Brain microvascular endothelial cell (primary cell): Measurements from ENCODE around the gene OPRM1.

ENCODE experiments used
- DNase-seq: peaks from one replicate; pipeline ENCODE4 v3.0.0-alpha.2; 2020
- H3K27ac ChIP-seq: fragments of 250-450 bp; sonication (Bioruptor Pico); 2 replicates; pipeline ENCODE4 v1.5.1; 2020; ENCODE audit warnings: mild to moderate bottlenecking, moderate library complexity
- H3K27me3 ChIP-seq: fragments of 250-450 bp; sonication (Bioruptor Pico); replicated peaks from 2 replicates; pipeline ENCODE4 v1.5.1; 2020; ENCODE audit warnings: mild to moderate bottlenecking
- H3K36me3 ChIP-seq: fragments of 250-450 bp; sonication (Bioruptor Pico); replicated peaks from 2 replicates; pipeline ENCODE4 v1.5.1; 2020; ENCODE audit warnings: mild to moderate bottlenecking
- H3K4me3 ChIP-seq: 2 replicates; pipeline ENCODE4 v1.5.1; 2011; ENCODE audit warnings: low read depth, mild to moderate bottlenecking, control low read depth, low read length, moderate library complexity
- CTCF ChIP-seq: IDR thresholded peaks from 2 replicates; pipeline ENCODE4 v1.5.1; 2011; ENCODE audit warnings: low read depth, mild to moderate bottlenecking, moderate library complexity, low read length, control low read depth, inconsistent platforms; ENCODE audit errors: missing control alignments
- in situ Hi-C: cut with HindIII; loops from 2 replicates; pipeline ENCODE4 v1.10.0; 2017; ENCODE audit warnings: low sequenced_read_pairs, low pct_ligation_motif_present

Gene OPRM1

GRCh38 chr6:154001494-154002285 is 37.4 kb upstream of the OPRM1 start:
- Histone ChIP-seq H3K36me3 (no peaks in the 10 kb centered on the region), H3K27ac (no peak overlapping the region), H3K4me3 (no peak overlapping the region), H3K27me3 (no peaks in the 10 kb centered on the region)
- in situ Hi-C loops: no loop called here
- no peak for DNase-seq
- no peak for TF ChIP-seq CTCF

GRCh38 chr6:154002894-154003293 is 36.1 kb upstream of the OPRM1 start:
- in situ Hi-C loops: no loop called here
- no peak for TF ChIP-seq CTCF
- Histone ChIP-seq H3K36me3 (no peaks in the 10 kb centered on the region), H3K27ac (no peak overlapping the region), H3K27me3 (no peaks in the 10 kb centered on the region), H3K4me3 (no peak overlapping the region)
- DNase-seq: no peak

- no peak for DNase-seq
- in situ Hi-C loops: no loop called here
- TF ChIP-seq CTCF: no peak
- H3K27ac ChIP-seq: no peak overlapping the region
- H3K36me3 ChIP-seq: no peaks in the 10 kb centered on the region
- no peaks in the 10 kb centered on the region for H3K27me3 ChIP-seq
- H3K4me3 ChIP-seq: no peak overlapping the region
These were observed 28.7 kb upstream of the OPRM1 start for GRCh38 chr6:154010371-154010770.

- Histone ChIP-seq H3K27me3 (no peaks in the 10 kb centered on the region), H3K4me3 (no peak overlapping the region), H3K27ac (no peak overlapping the region), H3K36me3 (no peaks in the 10 kb centered on the region)
- no peak for DNase-seq
- no peak for TF ChIP-seq CTCF
- in situ Hi-C loops: no loop called here
These were observed 26.2 kb upstream of the OPRM1 start for GRCh38 chr6:154012852-154013251.

- in situ Hi-C loops: no loop called here
- DNase-seq: no peak
- H3K27me3 ChIP-seq: no peaks in the 10 kb centered on the region
- TF ChIP-seq CTCF: no peak
- no peak overlapping the region for H3K4me3 ChIP-seq
- H3K27ac ChIP-seq: no peak overlapping the region
- H3K36me3 ChIP-seq: no peaks in the 10 kb centered on the region
These were observed 21.3 kb upstream of the OPRM1 start for GRCh38 chr6:154017786-154018185.

- H3K36me3 ChIP-seq: no peaks in the 10 kb centered on the region
- no peak overlapping the region for H3K27ac ChIP-seq
- no peak for TF ChIP-seq CTCF
- no peaks in the 10 kb centered on the region for H3K27me3 ChIP-seq
- H3K4me3 ChIP-seq: no peak overlapping the region
- in situ Hi-C loops: no loop called here
- no peak for DNase-seq
These were observed 8.4 kb upstream of the OPRM1 start for GRCh38 chr6:154030646-154031045.
